AG09309 (cell line): Measurements from ENCODE around the gene L1CAM.

Source experiments
- DNase-seq: peaks from one replicate; pipeline ENCODE4 v3.0.0-alpha.2; 2010; ENCODE audit warnings: low read depth
- H3K4me3 ChIP-seq: 2 replicates; pipeline ENCODE4 v1.5.1; 2011; ENCODE audit warnings: mild to moderate bottlenecking, low read depth, low read length, moderate library complexity; ENCODE audit not compliant: control insufficient read depth
- CTCF ChIP-seq: IDR thresholded peaks from 2 replicates; pipeline ENCODE4 v1.5.1; 2011; ENCODE audit warnings: mild to moderate bottlenecking, low read depth, low read length, inconsistent platforms; ENCODE audit not compliant: insufficient read depth, control insufficient read depth; ENCODE audit errors: missing control alignments

The L1CAM gene

GRCh38 chrX:153908219-153908860, 22.4 kb upstream of the L1CAM start:
- TF ChIP-seq CTCF, result no peak
- no peak for DNase-seq
- no peak overlapping the region for H3K4me3 ChIP-seq

DNA sequence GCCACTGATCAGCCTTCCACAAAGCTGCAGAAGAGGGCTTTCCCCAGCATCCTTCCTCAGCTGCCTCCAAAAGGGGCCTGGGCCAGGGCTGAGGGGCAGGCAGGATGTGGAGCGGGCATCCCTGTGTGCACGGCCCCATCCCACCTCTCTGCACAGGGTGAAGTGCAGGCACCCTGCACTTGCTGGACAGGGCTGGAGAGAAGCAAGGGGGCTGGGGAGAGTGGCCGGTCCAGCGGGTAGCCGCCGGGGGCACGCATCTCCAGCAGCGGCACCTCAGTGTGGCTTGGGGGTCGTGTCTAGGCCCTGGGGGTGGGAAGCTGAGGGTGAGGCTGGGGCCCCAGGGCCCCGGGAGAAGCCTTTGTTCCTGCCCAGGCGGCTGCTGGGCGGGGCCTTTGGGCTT, 21.5 kb upstream of the L1CAM start:
- no peak overlapping the region for H3K4me3 ChIP-seq
- no peak for DNase-seq
- no peak for TF ChIP-seq CTCF

- no peak overlapping the region for H3K4me3 ChIP-seq
- TF ChIP-seq CTCF, result no peak
- DNase-seq, result no peak
These were observed 20.3 kb upstream of the L1CAM start for GRCh38 chrX:153906126-153906917.

- TF ChIP-seq CTCF, result no peak
- no peak for DNase-seq
- H3K4me3 ChIP-seq, result no peak overlapping the region
These were observed 19.6 kb upstream of the L1CAM start for GRCh38 chrX:153905481-153906095.

GRCh38 chrX:153903991-153904957, 18.3 kb upstream of the L1CAM start, which contains the start of gene AVPR2:
Gene AVPR2, plus strand, starts transcription at chrX:153904673. Its CDS starts 473 bp downstream, at chrX:153905146.
- no peak for DNase-seq
- TF ChIP-seq CTCF, result no peak
- no peak within 1 kb of the TSS for H3K4me3 ChIP-seq
